ENCODE data around the gene CHIT1. TPM values are rescaled to one million over a fixed set of nuclear protein-coding genes. Genes with fewer than 3 reads are reported as not detected.
"Not testable (repeated sequence)": the region's sequence is repeated elsewhere in the genome, so short reads cannot be mapped to it uniquely, and the experiment has no call there.

Gene CHIT1
- total and polyA plus RNA-seq, 3 experiments from 2014 or later: 0.07 TPM; not detected in 2

DNA sequence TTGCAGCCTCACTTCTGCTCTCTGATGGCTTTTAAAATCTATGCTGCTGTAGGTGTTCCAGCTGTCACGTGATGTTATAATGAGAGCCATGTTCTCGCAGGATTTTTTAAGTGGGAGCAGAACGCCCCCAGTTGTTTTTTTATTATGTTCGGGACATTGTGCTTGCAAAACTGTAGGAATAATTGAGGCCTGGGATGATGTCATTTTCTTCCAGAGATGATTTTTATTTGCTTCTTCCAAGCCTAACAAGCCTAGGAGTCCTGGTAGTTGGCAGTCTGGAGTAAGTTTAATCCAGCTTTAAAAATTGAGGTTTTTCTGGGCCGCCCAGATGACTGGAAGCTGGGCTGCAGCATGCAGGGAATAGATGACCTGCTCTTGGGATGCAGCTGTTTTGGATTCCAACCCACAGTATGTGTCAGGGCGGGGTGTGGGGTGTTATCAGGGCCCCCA is 34.6 kb upstream of the CHIT1 start:
- H3K9me3 Mint-ChIP-seq: no peaks in the 10 kb centered on the region
- Histone ChIP-seq H3K27me3 (ENCODE audit: insufficient read depth, low read length, poor library complexity, severe bottlenecking) (no peaks in the 10 kb centered on the region), H3K9me3 (ENCODE audit: low read length) (no peaks in the 10 kb centered on the region), H3K36me3 (ENCODE audit: insufficient read depth, low read length) (no peaks in the 10 kb centered on the region), H3K27ac (ENCODE audit: low read depth, low read length) (no peak overlapping the region), H3K4me3 (ENCODE audit: low read length) (no peak overlapping the region), H3K4me1 (ENCODE audit: insufficient read depth, low read length) (peaks cover 13% of the 10 kb centered on the region)
- H3K27ac Mint-ChIP-seq: no peak overlapping the region
- peaks cover 8 to 12% of the 10 kb centered on the region in 2 donors for H3K27me3 Mint-ChIP-seq
- peaks cover 7 to 12% (median 11%) of the 10 kb centered on the region in 3 donors for H3K4me1 Mint-ChIP-seq
- ChIA-PET POLR2A (no interaction called here), CTCF (interaction anchor here (0.9 to 2.8 kb wide), 5 partner anchors 9 to 223 kb away, joined by 3 to 23 read pairs (median 4); no protein-coding TSS in a partner anchor)
- no peak overlapping the region for H3K4me3 Mint-ChIP-seq
- no peak for DNase-seq
- H3K36me3 Mint-ChIP-seq: no peaks in the 10 kb centered on the region

DNA sequence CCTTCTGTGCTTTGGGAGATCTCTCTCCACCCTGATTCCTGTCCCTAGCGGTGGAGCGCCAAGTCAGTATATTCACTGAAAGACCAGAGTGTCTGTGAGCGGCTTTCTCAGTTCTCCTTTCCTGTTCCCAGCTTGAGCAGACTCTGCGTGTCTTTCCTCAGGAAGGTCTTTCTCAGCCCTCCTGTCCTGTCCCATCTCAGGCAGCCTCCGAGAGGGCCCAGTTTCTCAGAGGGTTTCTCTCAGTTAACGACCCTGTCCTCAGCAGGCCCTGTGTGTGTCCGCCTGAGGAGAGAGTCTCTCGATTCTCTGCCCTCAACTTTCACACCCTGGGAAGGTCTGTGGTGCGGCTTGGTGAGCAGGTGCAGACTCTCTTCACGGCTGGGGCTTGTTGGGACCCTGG is 34.0 kb upstream of the CHIT1 start:
- peaks cover 7% of the 10 kb centered on the region for H3K4me1 ChIP-seq (ENCODE audit: insufficient read depth, low read length)
- ChIA-PET POLR2A (no interaction called here), CTCF (interaction anchor here (1.2 to 2.8 kb wide), 2 partner anchors 79 to 224 kb away, joined by 4 to 23 read pairs; no protein-coding TSS in a partner anchor)
- peaks cover 9 to 13% of the 10 kb centered on the region in 2 donors for H3K27me3 Mint-ChIP-seq
- no peaks in the 10 kb centered on the region for H3K27me3 ChIP-seq (ENCODE audit: insufficient read depth, low read length, poor library complexity, severe bottlenecking)
- no peaks in the 10 kb centered on the region for H3K36me3 Mint-ChIP-seq
- H3K27ac ChIP-seq (ENCODE audit: low read depth, low read length): no peak overlapping the region
- peaks cover 7 to 12% (median 11%) of the 10 kb centered on the region in 3 donors for H3K4me1 Mint-ChIP-seq
- no peak overlapping the region for H3K4me3 Mint-ChIP-seq
- H3K36me3 ChIP-seq (ENCODE audit: insufficient read depth, low read length): no peaks in the 10 kb centered on the region
- no peak overlapping the region for H3K27ac Mint-ChIP-seq
- DNase-seq: no peak
- H3K9me3 ChIP-seq (ENCODE audit: low read length): no peaks in the 10 kb centered on the region
- no peak overlapping the region for H3K4me3 ChIP-seq (ENCODE audit: low read length)
- no peaks in the 10 kb centered on the region for H3K9me3 Mint-ChIP-seq

DNA sequence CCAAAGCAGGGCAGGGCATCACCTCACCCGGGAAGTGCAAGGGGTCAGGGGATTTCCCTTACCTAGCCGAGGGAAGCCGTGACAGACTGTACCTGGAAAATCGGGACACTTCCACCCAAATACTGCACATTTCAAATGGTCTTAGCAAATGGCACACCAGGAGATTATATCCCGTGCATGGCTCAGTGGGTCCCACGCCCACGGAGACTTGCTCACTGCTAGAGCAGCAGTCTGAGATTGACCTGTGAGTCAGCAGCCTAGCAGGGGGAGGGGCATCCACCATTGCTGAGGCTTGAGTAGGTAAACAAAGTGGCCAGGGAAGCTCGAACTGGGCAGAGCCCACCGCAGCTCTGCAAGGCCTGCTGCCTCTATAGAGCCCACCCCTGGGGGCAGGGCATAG is 27.2 kb upstream of the CHIT1 start:
- DNase-seq; H3K4me3 ChIP-seq (ENCODE audit: low read length); H3K4me3 Mint-ChIP-seq; H3K9me3 ChIP-seq (ENCODE audit: low read length); H3K36me3 Mint-ChIP-seq; POLR2A ChIA-PET; H3K27ac Mint-ChIP-seq; H3K4me1 ChIP-seq (ENCODE audit: insufficient read depth, low read length); H3K36me3 ChIP-seq (ENCODE audit: insufficient read depth, low read length); H3K4me1 Mint-ChIP-seq; H3K27me3 ChIP-seq (ENCODE audit: insufficient read depth, low read length, poor library complexity, severe bottlenecking); H3K27ac ChIP-seq (ENCODE audit: low read depth, low read length): not testable (repeated sequence)
- peaks cover 34 to 68% of the 10 kb centered on the region in 2 donors for H3K27me3 Mint-ChIP-seq
- peaks cover 3 to 19% (median 11%) of the 10 kb centered on the region in 5 donors for H3K9me3 Mint-ChIP-seq
- CTCF ChIA-PET: interaction anchor here (1.3 to 1.5 kb wide), 2 partner anchors 11 to 84 kb away, joined by 4 to 5 read pairs; no protein-coding TSS in a partner anchor

DNA sequence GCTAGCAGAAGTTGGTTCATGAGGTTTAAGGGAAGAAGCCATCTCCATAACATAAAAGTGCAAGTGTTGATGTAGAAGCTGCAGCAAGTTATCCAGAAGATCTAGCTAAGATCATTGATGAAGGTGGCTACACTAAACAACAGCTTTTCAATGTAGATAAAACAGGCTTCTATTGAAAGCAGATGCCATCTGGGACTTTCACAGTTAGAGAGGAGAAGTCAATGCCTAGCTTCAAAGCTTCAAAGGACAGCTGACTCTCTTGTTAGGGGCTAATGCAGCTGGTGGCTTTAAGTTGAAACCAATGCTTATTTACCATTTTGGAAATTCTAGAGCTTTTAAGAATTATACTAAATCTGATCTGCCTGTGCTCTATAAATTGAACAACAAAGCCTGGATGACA is 25.3 kb upstream of the CHIT1 start:
- H3K4me3 Mint-ChIP-seq; H3K4me3 ChIP-seq (ENCODE audit: low read length); H3K27ac Mint-ChIP-seq; H3K36me3 Mint-ChIP-seq; DNase-seq; POLR2A ChIA-PET; H3K27ac ChIP-seq (ENCODE audit: low read depth, low read length); H3K36me3 ChIP-seq (ENCODE audit: insufficient read depth, low read length); CTCF ChIA-PET; H3K4me1 Mint-ChIP-seq; H3K4me1 ChIP-seq (ENCODE audit: insufficient read depth, low read length); H3K27me3 ChIP-seq (ENCODE audit: insufficient read depth, low read length, poor library complexity, severe bottlenecking); H3K9me3 ChIP-seq (ENCODE audit: low read length): not testable (repeated sequence)
- peaks cover 3 to 19% (median 11%) of the 10 kb centered on the region in 5 donors for H3K9me3 Mint-ChIP-seq
- H3K27me3 Mint-ChIP-seq: peaks cover 31 to 77% of the 10 kb centered on the region in 2 donors

DNA sequence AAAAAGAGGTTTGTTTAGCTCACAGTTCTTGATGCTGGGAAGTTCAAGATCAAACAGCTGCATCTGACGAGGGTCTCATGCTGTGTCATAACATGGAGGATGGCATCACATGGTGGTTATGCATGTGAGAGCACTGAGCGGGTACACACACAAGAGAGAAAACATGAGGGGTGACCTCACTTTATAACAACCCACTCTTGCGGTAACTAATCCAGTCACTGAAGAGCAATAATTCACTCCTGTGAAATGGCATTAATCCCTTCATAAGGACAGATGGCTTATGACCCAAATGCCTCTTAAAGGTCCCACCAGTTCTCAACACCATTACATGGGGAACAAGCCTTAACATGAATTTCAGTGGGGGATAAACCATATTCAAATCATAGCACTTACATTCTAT is 23.2 kb upstream of the CHIT1 start:
- no peaks in the 10 kb centered on the region for H3K4me1 Mint-ChIP-seq
- no peak overlapping the region for H3K4me3 Mint-ChIP-seq
- Histone ChIP-seq H3K36me3 (ENCODE audit: insufficient read depth, low read length) (no peaks in the 10 kb centered on the region), H3K27me3 (ENCODE audit: insufficient read depth, low read length, poor library complexity, severe bottlenecking) (no peaks in the 10 kb centered on the region), H3K27ac (ENCODE audit: low read depth, low read length) (no peak overlapping the region), H3K4me1 (ENCODE audit: insufficient read depth, low read length) (no peaks in the 10 kb centered on the region), H3K4me3 (ENCODE audit: low read length) (no peak overlapping the region), H3K9me3 (ENCODE audit: low read length) (no peaks in the 10 kb centered on the region)
- peaks cover 34 to 78% of the 10 kb centered on the region in 2 donors for H3K27me3 Mint-ChIP-seq
- H3K9me3 Mint-ChIP-seq: peaks cover 3 to 19% (median 11%) of the 10 kb centered on the region in 5 donors
- no peak for DNase-seq
- ChIA-PET CTCF (interaction anchor here (3.3 kb wide), 1 partner anchor 15 kb away, joined by 15 read pairs; no protein-coding TSS in a partner anchor), POLR2A (no interaction called here)
- peaks cover 0 to 4% (median 0%) of the 10 kb centered on the region in 3 donors for H3K36me3 Mint-ChIP-seq
- no peak overlapping the region for H3K27ac Mint-ChIP-seq

DNA sequence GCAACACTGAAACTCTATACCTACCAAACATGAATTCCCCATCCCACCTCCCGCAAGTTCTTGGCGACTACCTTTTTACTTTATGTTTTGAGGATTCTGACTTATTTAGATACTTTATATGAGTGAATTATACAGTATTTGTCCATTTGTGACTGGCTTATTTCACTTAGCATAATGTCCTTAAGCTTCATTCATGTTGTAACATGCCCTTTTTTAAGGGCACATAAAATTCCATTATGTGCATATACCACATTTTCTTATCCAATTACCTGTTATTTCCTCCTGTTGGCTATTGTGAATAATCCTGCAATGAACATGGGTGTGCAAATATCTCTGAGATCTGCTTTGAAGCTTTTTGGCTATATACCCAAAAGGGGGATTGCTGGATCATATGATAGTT is 22.0 kb upstream of the CHIT1 start:
- Histone ChIP-seq H3K27me3 (ENCODE audit: insufficient read depth, low read length, poor library complexity, severe bottlenecking) (no peaks in the 10 kb centered on the region), H3K27ac (ENCODE audit: low read depth, low read length) (no peak overlapping the region), H3K4me1 (ENCODE audit: insufficient read depth, low read length) (no peaks in the 10 kb centered on the region), H3K4me3 (ENCODE audit: low read length) (no peak overlapping the region), H3K36me3 (ENCODE audit: insufficient read depth, low read length) (no peaks in the 10 kb centered on the region), H3K9me3 (ENCODE audit: low read length) (no peaks in the 10 kb centered on the region)
- no peak overlapping the region for H3K27ac Mint-ChIP-seq
- ChIA-PET POLR2A (interaction anchor here (0.6 kb wide), 1 partner anchor 515 kb away, joined by 3 read pairs; no protein-coding TSS in a partner anchor), CTCF (interaction anchor here (3.3 kb wide), 1 partner anchor 16 kb away, joined by 15 read pairs; no protein-coding TSS in a partner anchor)
- H3K36me3 Mint-ChIP-seq: peaks cover 0 to 4% (median 0%) of the 10 kb centered on the region in 3 donors
- peaks cover 32 to 75% of the 10 kb centered on the region in 2 donors for H3K27me3 Mint-ChIP-seq
- no peak for DNase-seq
- no peak overlapping the region for H3K4me3 Mint-ChIP-seq
- peaks cover 3 to 17% (median 11%) of the 10 kb centered on the region in 5 donors for H3K9me3 Mint-ChIP-seq
- H3K4me1 Mint-ChIP-seq: no peaks in the 10 kb centered on the region

DNA sequence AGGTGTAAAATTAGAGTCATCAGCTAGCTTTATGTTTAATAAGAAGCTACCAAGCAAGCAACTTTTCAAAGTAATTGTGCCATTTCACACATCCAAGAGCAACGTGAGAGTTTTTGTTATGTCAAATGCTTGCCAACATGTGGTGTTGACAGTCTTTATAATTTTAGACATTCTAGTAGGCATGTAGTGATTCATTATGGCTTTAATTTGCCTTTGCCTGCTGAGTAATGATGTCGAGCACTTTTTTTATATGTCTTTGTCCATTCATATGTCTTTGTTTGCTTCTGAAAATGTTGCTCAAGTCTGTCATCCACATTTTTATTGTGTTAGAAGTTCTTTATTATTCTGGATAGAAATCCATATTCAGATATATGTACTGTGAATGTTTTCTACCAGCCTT is 21.4 kb upstream of the CHIT1 start:
- ChIA-PET CTCF (interaction anchor here (0.8 to 3.3 kb wide), 2 partner anchors 17 to 237 kb away, joined by 3 to 15 read pairs; no protein-coding TSS in a partner anchor), POLR2A (interaction anchor here (0.6 kb wide), 1 partner anchor 514 kb away, joined by 3 read pairs; no protein-coding TSS in a partner anchor)
- DNase-seq: no peak
- Mint-ChIP-seq H3K27ac (no peak overlapping the region), H3K4me1 (no peaks in the 10 kb centered on the region), H3K9me3 (peaks cover 3 to 15% (median 11%) of the 10 kb centered on the region in 5 donors), H3K36me3 (peaks cover 0 to 4% (median 0%) of the 10 kb centered on the region in 3 donors), H3K27me3 (peaks cover 30 to 72% of the 10 kb centered on the region in 2 donors), H3K4me3 (no peak overlapping the region)
- H3K4me1 ChIP-seq (ENCODE audit: insufficient read depth, low read length): no peaks in the 10 kb centered on the region
- no peaks in the 10 kb centered on the region for H3K36me3 ChIP-seq (ENCODE audit: insufficient read depth, low read length)
- H3K9me3 ChIP-seq (ENCODE audit: low read length): no peaks in the 10 kb centered on the region
- H3K27ac ChIP-seq (ENCODE audit: low read depth, low read length): no peak overlapping the region
- H3K27me3 ChIP-seq (ENCODE audit: insufficient read depth, low read length, poor library complexity, severe bottlenecking): no peaks in the 10 kb centered on the region
- H3K4me3 ChIP-seq (ENCODE audit: low read length): no peak overlapping the region

DNA sequence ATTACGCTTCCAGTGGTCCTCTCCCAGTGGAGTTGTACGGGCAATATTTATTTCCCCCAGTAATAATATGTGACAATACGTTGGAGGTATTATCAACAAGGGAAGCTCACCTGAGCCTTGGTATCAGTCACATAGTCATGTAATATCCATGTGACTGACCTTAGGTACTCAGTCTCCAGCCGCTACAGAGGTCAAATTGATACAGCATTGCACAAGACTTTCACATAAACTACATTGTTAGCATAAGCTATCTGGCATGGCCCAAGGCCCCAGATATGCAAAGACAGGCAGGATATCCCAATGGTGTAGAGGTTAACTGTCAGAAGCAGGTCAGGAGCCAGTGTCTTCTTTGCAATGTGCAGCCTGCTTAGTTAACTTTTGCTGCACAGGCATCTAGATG is 15.3 kb upstream of the CHIT1 start:
- ChIA-PET CTCF (no interaction called here), POLR2A (no interaction called here)
- no peak for DNase-seq
- H3K27ac ChIP-seq (ENCODE audit: low read depth, low read length): no peak overlapping the region
- Mint-ChIP-seq H3K4me1 (no peaks in the 10 kb centered on the region), H3K9me3 (peaks cover 0 to 6% (median 0%) of the 10 kb centered on the region in 5 donors), H3K36me3 (no peaks in the 10 kb centered on the region), H3K27ac (no peak overlapping the region), H3K4me3 (no peak overlapping the region), H3K27me3 (peaks cover 27 to 61% of the 10 kb centered on the region in 2 donors)
- H3K4me3 ChIP-seq (ENCODE audit: low read length): no peak overlapping the region
- no peaks in the 10 kb centered on the region for H3K36me3 ChIP-seq (ENCODE audit: insufficient read depth, low read length)
- H3K27me3 ChIP-seq (ENCODE audit: insufficient read depth, low read length, poor library complexity, severe bottlenecking): no peaks in the 10 kb centered on the region
- no peaks in the 10 kb centered on the region for H3K4me1 ChIP-seq (ENCODE audit: insufficient read depth, low read length)
- H3K9me3 ChIP-seq (ENCODE audit: low read length): no peaks in the 10 kb centered on the region

Measured in CD8-positive, alpha-beta memory T cell (primary cell).